GM23338 (cell line): ENCODE results near the gene HAUS2. TPM values are rescaled to one million over a fixed set of nuclear protein-coding genes. Genes with fewer than 3 reads are reported as not detected.

Source experiments
- ETS1 ChIP-seq: IDR thresholded peaks from 2 replicates; pipeline ENCODE4 v1.6.1; 2016; ENCODE audit warnings: antibody characterized with exemption
- EZH2 ChIP-seq: fragments of 200-600 bp; sonication (generic); IDR thresholded peaks from one replicate; pipeline ENCODE4 v1.8.0; 2017; ENCODE audit warnings: antibody characterized with exemption, mild to moderate bottlenecking, low read depth; ENCODE audit not compliant: unreplicated experiment
- EZH2phosphoT487 ChIP-seq: fragments of 200-600 bp; sonication (generic); IDR thresholded peaks from one replicate; pipeline ENCODE4 v1.8.1; 2018; ENCODE audit warnings: antibody characterized with exemption; ENCODE audit not compliant: unreplicated experiment
- JUNB ChIP-seq: IDR thresholded peaks from one replicate; pipeline ENCODE4 v1.6.1; 2016; ENCODE audit warnings: antibody characterized with exemption; ENCODE audit not compliant: unreplicated experiment
- NANOG ChIP-seq: IDR thresholded peaks from 2 replicates; pipeline ENCODE4 v1.6.1; 2016; ENCODE audit warnings: antibody characterized with exemption, borderline replicate concordance
- POLR2AphosphoS5 ChIP-seq: IDR thresholded peaks from 2 replicates; pipeline ENCODE4 v1.6.1; 2016; ENCODE audit warnings: antibody characterized with exemption, low read depth
- ZNF114 ChIP-seq: fragments of 250-450 bp; sonication (Bioruptor Pico); IDR thresholded peaks from 2 replicates; pipeline ENCODE4 v1.5.0; 2020; ENCODE audit warnings: mild to moderate bottlenecking, moderate library complexity
- ZNF331 ChIP-seq: fragments of 250-450 bp; sonication (Bioruptor Pico); IDR thresholded peaks from 2 replicates; pipeline ENCODE4 v1.5.0; 2020; ENCODE audit warnings: low read depth, mild to moderate bottlenecking, moderate library complexity
- polyA plus RNA-seq: library from polyadenylated mRNA; unstranded; fragments of >200 nt; fragmentation: Nextera tagmentation; extraction: Ambion mirVana; gene quantifications from 2 replicates; pipeline ENCODE4 v1.2.1, GENCODE V29; 2016
- total RNA-seq: library from RNA; depleted of rRNA; stranded (reverse); fragments of >200 nt; shearing (Covaris generic); gene quantifications from 2 replicates; pipeline ENCODE4 v1.2.3, GENCODE V29; 2014
- TF ChIP-seq, protein P1 (sequence below): fragments of 250-450 bp; sonication (Bioruptor Pico); IDR thresholded peaks from 2 replicates; pipeline ENCODE4 v1.5.0; 2020; ENCODE audit warnings: mild to moderate bottlenecking, moderate library complexity
- TF ChIP-seq, protein P2 (sequence below), 2 experiments: fragments of 200-600 bp in 1 of 2; sonication (generic) in 1 of 2; conservative IDR thresholded peaks; 2 replicates each; pipeline versions ENCODE4 v1.5.1 to v1.6.1; 2016 to 2017; ENCODE audit warnings: antibody characterized with exemption in 2 of 2, low read depth in 2 of 2, mild to moderate bottlenecking in 2 of 2, moderate library complexity in 1 of 2

HAUS2 gene
- total and polyA plus RNA-seq, 2 experiments from 2014 or later, result 30.9 to 32.7 TPM

DNA sequence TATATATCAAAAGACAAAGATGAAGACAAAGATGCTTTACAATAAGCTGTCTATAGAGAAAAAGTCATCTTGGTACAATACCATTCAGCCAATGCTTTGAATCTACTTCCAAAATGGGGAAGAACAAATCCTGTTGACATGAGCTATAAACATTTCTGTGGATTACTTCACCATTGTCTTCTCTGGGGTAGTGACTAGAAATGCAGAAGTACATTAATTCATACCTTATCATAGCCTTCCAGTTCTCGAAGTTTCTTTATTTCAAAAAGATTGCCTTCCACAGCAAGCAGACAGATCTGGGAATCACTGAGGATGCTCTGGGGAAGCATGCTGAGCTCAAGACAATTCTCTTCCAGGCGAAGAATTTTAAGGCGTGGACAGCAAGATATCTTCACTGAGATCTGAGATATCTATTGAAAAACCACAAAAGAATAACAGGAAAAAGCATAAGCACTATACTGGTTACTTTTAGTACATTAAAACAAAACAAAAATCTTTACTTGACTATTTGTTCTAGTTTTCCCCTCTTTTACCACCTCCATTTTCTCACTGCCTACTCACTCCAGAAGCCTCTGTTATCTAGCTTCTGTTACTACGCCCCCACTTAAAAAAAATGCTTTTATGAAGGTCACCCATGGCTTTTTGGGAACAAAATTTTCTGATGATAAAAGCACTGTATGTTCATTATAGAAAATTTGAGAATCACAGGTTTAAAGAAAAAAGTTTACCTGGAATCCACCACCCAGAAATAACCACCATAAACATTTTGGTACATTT lies 3.6 kb upstream of the HAUS2 start (continued):
- TF ChIP-seq, protein P1, sequence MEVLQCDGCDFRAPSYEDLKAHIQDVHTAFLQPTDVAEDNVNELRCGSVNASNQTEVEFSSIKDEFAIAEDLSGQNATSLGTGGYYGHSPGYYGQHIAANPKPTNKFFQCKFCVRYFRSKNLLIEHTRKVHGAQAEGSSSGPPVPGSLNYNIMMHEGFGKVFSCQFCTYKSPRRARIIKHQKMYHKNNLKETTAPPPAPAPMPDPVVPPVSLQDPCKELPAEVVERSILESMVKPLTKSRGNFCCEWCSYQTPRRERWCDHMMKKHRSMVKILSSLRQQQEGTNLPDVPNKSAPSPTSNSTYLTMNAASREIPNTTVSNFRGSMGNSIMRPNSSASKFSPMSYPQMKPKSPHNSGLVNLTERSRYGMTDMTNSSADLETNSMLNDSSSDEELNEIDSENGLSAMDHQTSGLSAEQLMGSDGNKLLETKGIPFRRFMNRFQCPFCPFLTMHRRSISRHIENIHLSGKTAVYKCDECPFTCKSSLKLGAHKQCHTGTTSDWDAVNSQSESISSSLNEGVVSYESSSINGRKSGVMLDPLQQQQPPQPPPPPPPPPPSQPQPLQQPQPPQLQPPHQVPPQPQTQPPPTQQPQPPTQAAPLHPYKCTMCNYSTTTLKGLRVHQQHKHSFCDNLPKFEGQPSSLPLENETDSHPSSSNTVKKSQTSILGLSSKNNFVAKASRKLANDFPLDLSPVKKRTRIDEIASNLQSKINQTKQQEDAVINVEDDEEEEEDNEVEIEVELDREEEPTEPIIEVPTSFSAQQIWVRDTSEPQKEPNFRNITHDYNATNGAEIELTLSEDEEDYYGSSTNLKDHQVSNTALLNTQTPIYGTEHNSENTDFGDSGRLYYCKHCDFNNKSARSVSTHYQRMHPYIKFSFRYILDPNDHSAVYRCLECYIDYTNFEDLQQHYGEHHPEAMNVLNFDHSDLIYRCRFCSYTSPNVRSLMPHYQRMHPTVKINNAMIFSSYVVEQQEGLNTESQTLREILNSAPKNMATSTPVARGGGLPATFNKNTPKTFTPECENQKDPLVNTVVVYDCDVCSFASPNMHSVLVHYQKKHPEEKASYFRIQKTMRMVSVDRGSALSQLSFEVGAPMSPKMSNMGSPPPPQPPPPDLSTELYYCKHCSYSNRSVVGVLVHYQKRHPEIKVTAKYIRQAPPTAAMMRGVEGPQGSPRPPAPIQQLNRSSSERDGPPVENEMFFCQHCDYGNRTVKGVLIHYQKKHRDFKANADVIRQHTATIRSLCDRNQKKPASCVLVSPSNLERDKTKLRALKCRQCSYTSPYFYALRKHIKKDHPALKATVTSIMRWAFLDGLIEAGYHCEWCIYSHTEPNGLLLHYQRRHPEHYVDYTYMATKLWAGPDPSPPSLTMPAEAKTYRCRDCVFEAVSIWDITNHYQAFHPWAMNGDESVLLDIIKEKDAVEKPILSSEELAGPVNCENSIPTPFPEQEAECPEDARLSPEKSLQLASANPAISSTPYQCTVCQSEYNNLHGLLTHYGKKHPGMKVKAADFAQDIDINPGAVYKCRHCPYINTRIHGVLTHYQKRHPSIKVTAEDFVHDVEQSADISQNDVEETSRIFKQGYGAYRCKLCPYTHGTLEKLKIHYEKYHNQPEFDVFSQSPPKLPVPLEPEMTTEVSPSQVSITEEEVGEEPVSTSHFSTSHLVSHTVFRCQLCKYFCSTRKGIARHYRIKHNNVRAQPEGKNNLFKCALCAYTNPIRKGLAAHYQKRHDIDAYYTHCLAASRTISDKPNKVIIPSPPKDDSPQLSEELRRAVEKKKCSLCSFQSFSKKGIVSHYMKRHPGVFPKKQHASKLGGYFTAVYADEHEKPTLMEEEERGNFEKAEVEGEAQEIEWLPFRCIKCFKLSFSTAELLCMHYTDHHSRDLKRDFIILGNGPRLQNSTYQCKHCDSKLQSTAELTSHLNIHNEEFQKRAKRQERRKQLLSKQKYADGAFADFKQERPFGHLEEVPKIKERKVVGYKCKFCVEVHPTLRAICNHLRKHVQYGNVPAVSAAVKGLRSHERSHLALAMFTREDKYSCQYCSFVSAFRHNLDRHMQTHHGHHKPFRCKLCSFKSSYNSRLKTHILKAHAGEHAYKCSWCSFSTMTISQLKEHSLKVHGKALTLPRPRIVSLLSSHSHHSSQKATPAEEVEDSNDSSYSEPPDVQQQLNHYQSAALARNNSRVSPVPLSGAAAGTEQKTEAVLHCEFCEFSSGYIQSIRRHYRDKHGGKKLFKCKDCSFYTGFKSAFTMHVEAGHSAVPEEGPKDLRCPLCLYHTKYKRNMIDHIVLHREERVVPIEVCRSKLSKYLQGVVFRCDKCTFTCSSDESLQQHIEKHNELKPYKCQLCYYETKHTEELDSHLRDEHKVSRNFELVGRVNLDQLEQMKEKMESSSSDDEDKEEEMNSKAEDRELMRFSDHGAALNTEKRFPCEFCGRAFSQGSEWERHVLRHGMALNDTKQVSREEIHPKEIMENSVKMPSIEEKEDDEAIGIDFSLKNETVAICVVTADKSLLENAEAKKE (CRISPR knock-in tag), result no peak
- TF ChIP-seq NANOG (no peak), ZNF331 (CRISPR knock-in tag) (no peak), JUNB (no peak), POLR2AphosphoS5 (no peak), EZH2 (no peak), ZNF114 (no peak), EZH2phosphoT487 (no peak), ETS1 (no peak)
- TF ChIP-seq, protein P2, sequence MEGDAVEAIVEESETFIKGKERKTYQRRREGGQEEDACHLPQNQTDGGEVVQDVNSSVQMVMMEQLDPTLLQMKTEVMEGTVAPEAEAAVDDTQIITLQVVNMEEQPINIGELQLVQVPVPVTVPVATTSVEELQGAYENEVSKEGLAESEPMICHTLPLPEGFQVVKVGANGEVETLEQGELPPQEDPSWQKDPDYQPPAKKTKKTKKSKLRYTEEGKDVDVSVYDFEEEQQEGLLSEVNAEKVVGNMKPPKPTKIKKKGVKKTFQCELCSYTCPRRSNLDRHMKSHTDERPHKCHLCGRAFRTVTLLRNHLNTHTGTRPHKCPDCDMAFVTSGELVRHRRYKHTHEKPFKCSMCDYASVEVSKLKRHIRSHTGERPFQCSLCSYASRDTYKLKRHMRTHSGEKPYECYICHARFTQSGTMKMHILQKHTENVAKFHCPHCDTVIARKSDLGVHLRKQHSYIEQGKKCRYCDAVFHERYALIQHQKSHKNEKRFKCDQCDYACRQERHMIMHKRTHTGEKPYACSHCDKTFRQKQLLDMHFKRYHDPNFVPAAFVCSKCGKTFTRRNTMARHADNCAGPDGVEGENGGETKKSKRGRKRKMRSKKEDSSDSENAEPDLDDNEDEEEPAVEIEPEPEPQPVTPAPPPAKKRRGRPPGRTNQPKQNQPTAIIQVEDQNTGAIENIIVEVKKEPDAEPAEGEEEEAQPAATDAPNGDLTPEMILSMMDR (conservative IDR thresholded peaks at IDR 0.05; ENCODE audit: low read depth in 2 of 2), result no peak
